SU-DHL-6 (cell line): ENCODE results near the gene TAL2.

Experiments used
- H2AFZ ChIP-seq: fragments of 200-600 bp; sonication (generic); 2 replicates; pipeline ENCODE4 v1.6.1; 2014; ENCODE audit warnings: low read depth, mild to moderate bottlenecking, moderate library complexity, mixed read lengths, antibody characterized with exemption, low read length; ENCODE audit not compliant: severe bottlenecking
- H3F3A ChIP-seq: fragments of 200-600 bp; shearing (Covaris generic); 2 replicates; pipeline ENCODE4 v1.6.0; 2016; ENCODE audit warnings: antibody characterized with exemption, mild to moderate bottlenecking; ENCODE audit not compliant: insufficient read depth
- H3K27ac ChIP-seq: fragments of 200-600 bp; sonication (generic); 2 replicates; pipeline ENCODE4 v1.5.1; 2016; ENCODE audit warnings: low read depth, mild to moderate bottlenecking, low read length, moderate library complexity, mixed read lengths
- H3K27me3 ChIP-seq: fragments of 200-600 bp; sonication (generic), shearing (Covaris generic); 2 replicates; pipeline ENCODE4 v1.6.0; 2014; ENCODE audit warnings: mild to moderate bottlenecking, low read length
- H3K36me3 ChIP-seq: fragments of 200-600 bp; sonication (generic); 2 replicates; pipeline ENCODE4 v1.6.1; 2014; ENCODE audit warnings: mild to moderate bottlenecking, low read length, mixed read lengths
- H3K4me2 ChIP-seq: fragments of 300-600, 200-600 bp; shearing (Covaris generic), sonication (generic); 2 replicates; pipeline ENCODE4 v1.6.0; 2014; ENCODE audit warnings: low read length, low read depth, mild to moderate bottlenecking; ENCODE audit not compliant: poor library complexity, severe bottlenecking
- H3K4me3 ChIP-seq: fragments of 200-600 bp; sonication (generic); 2 replicates; pipeline ENCODE4 v1.5.1; 2014; ENCODE audit warnings: antibody characterized with exemption, low read length, mild to moderate bottlenecking, mixed read lengths; ENCODE audit not compliant: insufficient read depth, poor library complexity, severe bottlenecking
- H3K79me2 ChIP-seq: fragments of 200-600 bp; sonication (generic); 2 replicates; pipeline ENCODE4 v1.6.1; 2014; ENCODE audit warnings: mild to moderate bottlenecking, low read length, moderate library complexity; ENCODE audit not compliant: insufficient read depth
- H3K9ac ChIP-seq: fragments of 200-600 bp; sonication (generic); 2 replicates; pipeline ENCODE4 v1.7.0; 2014; ENCODE audit warnings: mild to moderate bottlenecking, low read length
- H3K9me2 ChIP-seq: fragments of 200-600 bp; sonication (generic); replicated peaks from 2 replicates; pipeline ENCODE4 v1.6.1; 2014; ENCODE audit warnings: low read length; ENCODE audit not compliant: insufficient read depth
- H3K9me3 ChIP-seq: fragments of 200-600 bp; sonication (generic); 2 replicates; pipeline ENCODE4 v1.6.1; 2014; ENCODE audit warnings: low read length, mixed read lengths; ENCODE audit not compliant: insufficient read depth
- H4K20me1 ChIP-seq: fragments of 200-600 bp; sonication (generic); 2 replicates; pipeline ENCODE4 v1.6.1; 2014; ENCODE audit warnings: low read depth, mild to moderate bottlenecking, antibody characterized with exemption, low read length, moderate library complexity, mixed read lengths
- CTCF ChIP-seq: fragments of 200-600 bp; sonication (generic); IDR thresholded peaks from one replicate; pipeline ENCODE4 v1.5.1; 2017; ENCODE audit warnings: antibody characterized with exemption, mild to moderate bottlenecking, low read length, moderate library complexity; ENCODE audit not compliant: insufficient read depth, poor library complexity, severe bottlenecking
- EZH2phosphoT487 ChIP-seq: fragments of 200-600 bp; sonication (generic), shearing (Covaris generic); conservative IDR thresholded peaks from 2 replicates; pipeline ENCODE4 v1.6.1; 2018; ENCODE audit warnings: mild to moderate bottlenecking, antibody characterized with exemption, low read length, moderate library complexity, mixed read lengths

The TAL2 gene

GRCh38 chr9:105711867-105712266 lies 49.6 kb downstream of the TAL2 start:
- H3F3A ChIP-seq = no peaks in the 10 kb centered on the region; the same call in 1 of the 2 replicates
- TF ChIP-seq CTCF (no peak), EZH2phosphoT487 (no peak)
- H2AFZ ChIP-seq = no peak overlapping the region
- no peaks in the 10 kb centered on the region for H3K9me2 ChIP-seq
- no peaks in the 10 kb centered on the region for H3K9me3 ChIP-seq
- H3K9ac ChIP-seq = no peak overlapping the region
- no peak overlapping the region for H3K4me3 ChIP-seq
- H3K36me3 ChIP-seq = 0 out of 2 replicates have a peak, but pooled peaks cover 5% of the 10 kb centered on the region
- no peaks in the 10 kb centered on the region for H4K20me1 ChIP-seq
- no peaks in the 10 kb centered on the region for H3K27me3 ChIP-seq
- no peak overlapping the region for H3K27ac ChIP-seq
- H3K4me2 ChIP-seq = no peak overlapping the region
- H3K79me2 ChIP-seq = no peaks in the 10 kb centered on the region

- Histone ChIP-seq H4K20me1 (no peaks in the 10 kb centered on the region), H3K79me2 (no peaks in the 10 kb centered on the region)
Observed at GRCh38 chr9:105712297-105712696, 50.0 kb downstream of the TAL2 start.

More at GRCh38 chr9:105712297-105712696, 50.0 kb downstream of the TAL2 start:
- Histone ChIP-seq H3K4me3 (no peak overlapping the region), H3K9ac (no peak overlapping the region), H3K9me2 (no peaks in the 10 kb centered on the region), H3K9me3 (no peaks in the 10 kb centered on the region), H3K36me3 (0 out of 2 replicates have a peak, but pooled peaks cover 5% of the 10 kb centered on the region), H3K4me2 (no peak overlapping the region), H2AFZ (no peak overlapping the region), H3F3A (no peaks in the 10 kb centered on the region; the same call in 1 of the 2 replicates), H3K27ac (no peak overlapping the region), H3K27me3 (no peaks in the 10 kb centered on the region)
- TF ChIP-seq EZH2phosphoT487 (no peak), CTCF (no peak)
